ENCODE measurements around the gene FBXW5. TPM values are rescaled to one million over a fixed set of nuclear protein-coding genes. Genes with fewer than 3 reads are reported as not detected.

The FBXW5 gene
- total and polyA plus RNA-seq, 4 donors = 56.6 to 118 (median 99.2) TPM

- no peaks in the 10 kb centered on the region for H3K27me3 ChIP-seq (ENCODE audit: control insufficient read depth in 3 of 3, insufficient read depth in 3 of 3, low read length in 2 of 3)
- no peak overlapping the region for H3K9ac ChIP-seq (ENCODE audit: insufficient read depth in 1 of 2, low read length in 2 of 2)
- H3K4me3 ChIP-seq = no peak overlapping the region
- ATAC-seq (ENCODE audit: insufficient read depth, low FRiP score) (no peak), DNase-seq (no peak)
- 78 to 87% methylated on average over 16 to 17 of the region's 17 CpGs for WGBS, 2 donors
- TF ChIP-seq CTCF (IDR thresholded peaks at IDR 0.05; ENCODE audit: control extremely low read depth, extremely low read depth) = no peak
- H3K9me3 ChIP-seq (ENCODE audit: control insufficient read depth in 4 of 4, insufficient read depth in 3 of 4, low read length in 3 of 4) = no peaks in the 10 kb centered on the region
- no peaks in the 10 kb centered on the region for H3K4me1 ChIP-seq (ENCODE audit: control insufficient read depth in 5 of 5, insufficient read depth in 5 of 5, low read length in 5 of 5)
- peaks cover 0 to 49% (median 8%) of the 10 kb centered on the region in 4 donors for H3K36me3 ChIP-seq (ENCODE audit: control insufficient read depth in 4 of 4, insufficient read depth in 4 of 4, low read length in 4 of 4)
- H3K27ac ChIP-seq (ENCODE audit: low read depth in 1 of 2, low read length in 1 of 2) = no peak overlapping the region
Measured at GRCh38 chr9:136913701-136914438, 30.7 kb downstream of the FBXW5 start.

GRCh38 chr9:136910901-136911245, 33.7 kb downstream of the FBXW5 start:
- ATAC-seq (ENCODE audit: insufficient read depth, low FRiP score) = no peak
- no peak for TF ChIP-seq CTCF (IDR thresholded peaks at IDR 0.05; ENCODE audit: control extremely low read depth, extremely low read depth)
- H3K4me3 ChIP-seq = no peak overlapping the region
- H3K9me3 ChIP-seq (ENCODE audit: control insufficient read depth in 4 of 4, insufficient read depth in 3 of 4, low read length in 3 of 4) = no peaks in the 10 kb centered on the region
- 91 to 93% methylated on average over 12 of the region's 12 CpGs for WGBS, 2 donors
- H3K27ac ChIP-seq (ENCODE audit: low read depth in 1 of 2, low read length in 1 of 2) = no peak overlapping the region
- no peak for DNase-seq
- no peaks in the 10 kb centered on the region for H3K4me1 ChIP-seq (ENCODE audit: control insufficient read depth in 5 of 5, insufficient read depth in 5 of 5, low read length in 5 of 5)
- peaks cover 4 to 45% (median 9%) of the 10 kb centered on the region in 4 donors for H3K36me3 ChIP-seq (ENCODE audit: control insufficient read depth in 4 of 4, insufficient read depth in 4 of 4, low read length in 4 of 4)
- no peaks in the 10 kb centered on the region for H3K27me3 ChIP-seq (ENCODE audit: control insufficient read depth in 3 of 3, insufficient read depth in 3 of 3, low read length in 2 of 3)
- no peak overlapping the region for H3K9ac ChIP-seq (ENCODE audit: insufficient read depth in 1 of 2, low read length in 2 of 2)

GRCh38 chr9:136910197-136910900, 34.2 kb downstream of the FBXW5 start:
- ATAC-seq (ENCODE audit: insufficient read depth, low FRiP score) = no peak
- 97 to 98% methylated on average over 12 of the region's 12 CpGs for WGBS, 2 donors
- Histone ChIP-seq H3K27me3 (ENCODE audit: control insufficient read depth in 3 of 3, insufficient read depth in 3 of 3, low read length in 2 of 3) (no peaks in the 10 kb centered on the region), H3K4me3 (no peak overlapping the region), H3K9me3 (ENCODE audit: control insufficient read depth in 4 of 4, insufficient read depth in 3 of 4, low read length in 3 of 4) (no peaks in the 10 kb centered on the region), H3K27ac (ENCODE audit: low read depth in 1 of 2, low read length in 1 of 2) (no peak overlapping the region), H3K9ac (ENCODE audit: insufficient read depth in 1 of 2, low read length in 2 of 2) (no peak overlapping the region), H3K36me3 (ENCODE audit: control insufficient read depth in 4 of 4, insufficient read depth in 4 of 4, low read length in 4 of 4) (peaks cover 4 to 45% (median 8%) of the 10 kb centered on the region in 4 donors), H3K4me1 (ENCODE audit: control insufficient read depth in 5 of 5, insufficient read depth in 5 of 5, low read length in 5 of 5) (no peaks in the 10 kb centered on the region)
- DNase-seq = no peak
- no peak for TF ChIP-seq CTCF (IDR thresholded peaks at IDR 0.05; ENCODE audit: control extremely low read depth, extremely low read depth)

Measured in lung (tissue), 12 donors.